Measurements from ENCODE around the gene DOCK3.

DOCK3 gene

DNA sequence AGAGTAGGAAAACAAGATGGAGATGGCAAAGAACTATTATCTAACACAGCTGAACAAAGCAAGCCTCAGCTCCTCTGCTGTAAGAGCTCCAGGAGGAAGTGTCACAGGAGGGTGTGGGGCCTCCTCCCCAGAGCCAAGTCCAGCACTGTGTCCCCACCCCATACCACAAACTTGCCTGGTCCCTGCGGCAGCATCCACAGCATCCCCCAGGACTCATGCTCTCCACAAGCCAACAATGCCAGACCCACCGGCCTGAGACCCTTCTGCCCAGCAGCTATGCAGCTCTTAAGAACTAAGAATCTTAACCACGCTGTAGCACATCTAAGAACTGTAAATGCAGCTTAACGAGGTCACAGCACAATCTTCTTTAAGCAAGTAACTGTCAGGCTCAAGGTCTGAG is 725.4 kb downstream of the DOCK3 start:
- ATAC-seq, result no peak
- TF ChIP-seq ZFP30 (CRISPR knock-in tag; IDR thresholded peaks at IDR 0.05) (no peak), ZC3H10 (CRISPR knock-in tag; IDR thresholded peaks at IDR 0.05) (no peak), POU6F1 (CRISPR knock-in tag; IDR thresholded peaks at IDR 0.05; ENCODE audit: borderline replicate concordance, low read depth) (no peak), ARNTL (CRISPR knock-in tag; IDR thresholded peaks at IDR 0.05; ENCODE audit: borderline replicate concordance, low read depth) (no peak), ZFP3 (CRISPR knock-in tag; IDR thresholded peaks at IDR 0.05) (no peak), CSDC2 (CRISPR knock-in tag; IDR thresholded peaks at IDR 0.05) (no peak), PPARA (CRISPR knock-in tag; IDR thresholded peaks at IDR 0.05; ENCODE audit: borderline replicate concordance) (no peak), CSRNP3 (CRISPR knock-in tag; IDR thresholded peaks at IDR 0.05) (no peak), ZNF70 (CRISPR knock-in tag; IDR thresholded peaks at IDR 0.05) (no peak), ESRRG (CRISPR knock-in tag; IDR thresholded peaks at IDR 0.05) (no peak), TCF4 (CRISPR knock-in tag; IDR thresholded peaks at IDR 0.05; ENCODE audit: borderline replicate concordance) (no peak), TOX (CRISPR knock-in tag; IDR thresholded peaks at IDR 0.05; ENCODE audit: borderline replicate concordance) (no peak), BACH2 (CRISPR knock-in tag; IDR thresholded peaks at IDR 0.05; ENCODE audit: borderline replicate concordance) (no peak), SNAI2 (CRISPR knock-in tag; IDR thresholded peaks at IDR 0.05) (no peak), ISL1 (CRISPR knock-in tag; IDR thresholded peaks at IDR 0.05) (no peak), GLIS3 (CRISPR knock-in tag; IDR thresholded peaks at IDR 0.05) (no peak), PATZ1 (CRISPR knock-in tag; IDR thresholded peaks at IDR 0.05; ENCODE audit: borderline replicate concordance) (no peak), OSR1 (CRISPR knock-in tag; IDR thresholded peaks at IDR 0.05) (no peak)
- TF ChIP-seq, protein P1, sequence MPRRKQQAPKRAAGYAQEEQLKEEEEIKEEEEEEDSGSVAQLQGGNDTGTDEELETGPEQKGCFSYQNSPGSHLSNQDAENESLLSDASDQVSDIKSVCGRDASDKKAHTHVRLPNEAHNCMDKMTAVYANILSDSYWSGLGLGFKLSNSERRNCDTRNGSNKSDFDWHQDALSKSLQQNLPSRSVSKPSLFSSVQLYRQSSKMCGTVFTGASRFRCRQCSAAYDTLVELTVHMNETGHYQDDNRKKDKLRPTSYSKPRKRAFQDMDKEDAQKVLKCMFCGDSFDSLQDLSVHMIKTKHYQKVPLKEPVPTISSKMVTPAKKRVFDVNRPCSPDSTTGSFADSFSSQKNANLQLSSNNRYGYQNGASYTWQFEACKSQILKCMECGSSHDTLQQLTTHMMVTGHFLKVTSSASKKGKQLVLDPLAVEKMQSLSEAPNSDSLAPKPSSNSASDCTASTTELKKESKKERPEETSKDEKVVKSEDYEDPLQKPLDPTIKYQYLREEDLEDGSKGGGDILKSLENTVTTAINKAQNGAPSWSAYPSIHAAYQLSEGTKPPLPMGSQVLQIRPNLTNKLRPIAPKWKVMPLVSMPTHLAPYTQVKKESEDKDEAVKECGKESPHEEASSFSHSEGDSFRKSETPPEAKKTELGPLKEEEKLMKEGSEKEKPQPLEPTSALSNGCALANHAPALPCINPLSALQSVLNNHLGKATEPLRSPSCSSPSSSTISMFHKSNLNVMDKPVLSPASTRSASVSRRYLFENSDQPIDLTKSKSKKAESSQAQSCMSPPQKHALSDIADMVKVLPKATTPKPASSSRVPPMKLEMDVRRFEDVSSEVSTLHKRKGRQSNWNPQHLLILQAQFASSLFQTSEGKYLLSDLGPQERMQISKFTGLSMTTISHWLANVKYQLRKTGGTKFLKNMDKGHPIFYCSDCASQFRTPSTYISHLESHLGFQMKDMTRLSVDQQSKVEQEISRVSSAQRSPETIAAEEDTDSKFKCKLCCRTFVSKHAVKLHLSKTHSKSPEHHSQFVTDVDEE (CRISPR knock-in tag; IDR thresholded peaks at IDR 0.05), result no peak
- TF ChIP-seq, protein P2, sequence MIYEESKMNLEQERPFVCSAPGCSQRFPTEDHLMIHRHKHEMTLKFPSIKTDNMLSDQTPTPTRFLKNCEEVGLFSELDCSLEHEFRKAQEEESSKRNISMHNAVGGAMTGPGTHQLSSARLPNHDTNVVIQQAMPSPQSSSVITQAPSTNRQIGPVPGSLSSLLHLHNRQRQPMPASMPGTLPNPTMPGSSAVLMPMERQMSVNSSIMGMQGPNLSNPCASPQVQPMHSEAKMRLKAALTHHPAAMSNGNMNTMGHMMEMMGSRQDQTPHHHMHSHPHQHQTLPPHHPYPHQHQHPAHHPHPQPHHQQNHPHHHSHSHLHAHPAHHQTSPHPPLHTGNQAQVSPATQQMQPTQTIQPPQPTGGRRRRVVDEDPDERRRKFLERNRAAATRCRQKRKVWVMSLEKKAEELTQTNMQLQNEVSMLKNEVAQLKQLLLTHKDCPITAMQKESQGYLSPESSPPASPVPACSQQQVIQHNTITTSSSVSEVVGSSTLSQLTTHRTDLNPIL (CRISPR knock-in tag; IDR thresholded peaks at IDR 0.05; ENCODE audit: low read depth), result no peak

- ATAC-seq, result no peak
- TF ChIP-seq SNAI2 (CRISPR knock-in tag; IDR thresholded peaks at IDR 0.05) (no peak), ZFP3 (CRISPR knock-in tag; IDR thresholded peaks at IDR 0.05) (no peak), BACH2 (CRISPR knock-in tag; IDR thresholded peaks at IDR 0.05; ENCODE audit: borderline replicate concordance) (no peak)
These were observed 727.0 kb downstream of the DOCK3 start for GRCh38 chr3:51401735-51402134.

DNA sequence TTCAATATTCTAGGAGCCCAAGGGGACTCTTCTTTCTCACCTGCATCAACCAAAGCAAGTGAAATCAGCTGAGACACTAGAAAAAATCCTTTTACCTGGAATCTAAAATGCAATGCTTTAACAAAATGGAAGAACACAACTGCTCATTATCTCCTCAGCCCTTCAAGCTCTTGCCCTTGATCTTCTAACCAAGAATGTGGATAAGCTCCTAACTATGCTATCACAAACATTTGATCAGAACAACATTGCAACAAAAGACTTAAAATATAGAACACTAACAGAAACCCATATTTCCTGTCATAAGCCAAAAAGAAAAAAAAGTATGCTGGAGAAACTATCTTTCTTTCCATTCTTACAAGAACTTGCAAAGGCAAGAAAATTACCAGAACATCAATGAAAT is 728.9 kb downstream of the DOCK3 start:
- ATAC-seq, result no peak
- TF ChIP-seq PATZ1 (CRISPR knock-in tag; IDR thresholded peaks at IDR 0.05; ENCODE audit: borderline replicate concordance) (no peak), ZC3H10 (CRISPR knock-in tag; IDR thresholded peaks at IDR 0.05) (no peak), POU6F1 (CRISPR knock-in tag; IDR thresholded peaks at IDR 0.05; ENCODE audit: borderline replicate concordance, low read depth) (no peak), TOX (CRISPR knock-in tag; IDR thresholded peaks at IDR 0.05; ENCODE audit: borderline replicate concordance) (no peak), OSR1 (CRISPR knock-in tag; IDR thresholded peaks at IDR 0.05) (no peak), SNAI2 (CRISPR knock-in tag; IDR thresholded peaks at IDR 0.05) (no peak), GLIS3 (CRISPR knock-in tag; IDR thresholded peaks at IDR 0.05) (no peak), ISL1 (CRISPR knock-in tag; IDR thresholded peaks at IDR 0.05) (no peak), RARB (CRISPR knock-in tag; IDR thresholded peaks at IDR 0.05) (no peak)
- TF ChIP-seq, protein P1 (CRISPR knock-in tag; IDR thresholded peaks at IDR 0.05), result no peak
